Skin epidermis (tissue), 12 donors: Measurements from ENCODE around the gene BCAN.

Source experiments
- H3K27ac ChIP-seq, 21 experiments: fragments of 200-600 bp; sonication (generic) in 11 of 21; one replicate each; pipeline ENCODE4 v1.5.0; 2020; ENCODE audit warnings: mild to moderate bottlenecking in 3 of 21, inconsistent platforms in 2 of 21, moderate library complexity in 2 of 21
- H3K4me3 ChIP-seq, 7 experiments: fragments of 200-600 bp; sonication (generic) in 2 of 7; one replicate each; pipeline ENCODE4 v1.5.0; 2020; ENCODE audit warnings: inconsistent platforms in 2 of 7, mild to moderate bottlenecking in 2 of 7, moderate library complexity in 1 of 7

The BCAN gene

DNA sequence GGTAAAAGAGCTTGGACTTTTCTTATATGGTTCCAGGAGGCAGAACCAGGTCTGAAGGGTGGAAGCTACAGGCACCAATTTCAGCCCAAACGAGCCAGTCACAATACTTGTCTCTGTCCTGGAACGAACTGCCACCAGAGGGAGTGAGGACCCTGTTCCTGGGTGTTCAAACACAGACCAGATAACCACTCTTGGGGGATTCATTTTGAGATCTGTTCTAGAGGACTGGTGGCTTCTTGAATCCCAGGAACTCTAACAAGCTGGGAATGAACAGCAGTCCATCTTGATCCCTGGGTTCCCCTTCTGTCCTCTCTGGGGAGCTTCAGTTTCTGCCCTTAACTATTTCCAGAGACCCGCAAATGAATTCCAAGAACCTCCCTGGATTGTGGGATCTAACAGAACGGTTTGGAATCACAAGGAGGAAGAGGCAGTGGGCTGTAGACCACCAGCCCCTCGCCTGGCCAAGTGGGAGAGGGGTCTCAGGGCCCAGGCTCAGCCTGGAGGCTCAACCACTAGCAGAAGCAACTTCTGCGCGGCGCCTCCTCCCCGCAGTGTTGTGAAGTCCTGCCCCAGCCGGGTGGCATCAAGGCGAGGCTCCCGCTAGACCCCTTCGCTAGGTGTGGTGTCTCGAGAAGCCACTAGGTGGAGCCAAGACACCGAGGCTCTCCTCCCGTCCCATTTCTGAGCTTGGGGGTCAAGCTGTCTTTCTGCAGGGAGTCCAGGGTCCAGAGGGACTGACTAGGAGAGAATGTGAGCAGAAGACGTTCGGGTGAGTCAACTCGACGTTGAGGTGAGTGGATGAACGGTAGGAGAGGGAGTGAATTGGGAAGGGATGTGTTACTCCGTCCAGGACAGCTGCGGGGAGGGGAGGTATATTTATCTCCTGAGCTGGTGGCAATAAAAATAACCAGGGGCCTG is 47.4 kb downstream of the BCAN start:
- H3K27ac ChIP-seq, result peak overlapping the region in 6 of 21 experiments; percentile 25 to 86 (median 40)
- peak overlapping the region in 3 of 7 experiments; percentile 2 to 13 (median 11) for H3K4me3 ChIP-seq

DNA sequence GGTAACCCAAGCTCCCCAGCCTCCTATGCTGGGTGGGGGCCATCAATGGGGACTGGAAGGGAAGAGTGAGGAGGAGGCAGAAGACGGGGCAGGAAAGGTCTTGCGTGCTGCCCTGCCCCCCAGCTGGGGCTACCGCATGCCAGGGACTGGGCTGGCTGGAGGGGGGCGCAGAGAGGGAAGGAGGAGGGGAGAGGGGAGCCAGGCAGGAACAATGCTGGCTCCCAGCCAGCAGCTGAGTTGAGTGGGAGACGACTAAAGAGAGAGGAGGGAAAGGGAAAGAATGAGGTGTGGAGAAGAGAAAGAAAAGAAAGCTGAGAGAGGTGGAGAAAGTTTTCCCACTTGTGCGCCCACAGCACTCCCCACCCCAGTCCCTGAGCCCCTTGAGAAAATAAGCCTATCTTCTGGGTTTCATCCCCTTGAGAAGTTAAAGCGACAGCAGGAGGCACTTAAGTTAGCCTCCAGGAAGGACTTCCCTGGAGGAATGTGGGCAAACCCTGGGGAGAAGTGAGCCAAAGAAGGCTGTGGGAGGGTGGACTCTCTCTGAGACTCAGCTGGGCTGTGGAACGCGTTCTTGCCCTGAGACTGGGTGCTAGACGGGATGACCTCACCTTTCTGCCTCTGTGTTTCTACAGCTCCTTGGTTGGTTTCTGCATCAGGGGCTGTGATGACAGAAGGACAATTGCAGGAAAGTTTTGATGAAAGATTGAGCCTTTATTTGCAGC is 48.2 kb downstream of the BCAN start:
- Histone ChIP-seq H3K4me3 (peak overlapping the region in 2 of 7 experiments; percentile 2 to 13), H3K27ac (peak overlapping the region in 10 of 21 experiments; percentile 21 to 86 (median 72))

DNA sequence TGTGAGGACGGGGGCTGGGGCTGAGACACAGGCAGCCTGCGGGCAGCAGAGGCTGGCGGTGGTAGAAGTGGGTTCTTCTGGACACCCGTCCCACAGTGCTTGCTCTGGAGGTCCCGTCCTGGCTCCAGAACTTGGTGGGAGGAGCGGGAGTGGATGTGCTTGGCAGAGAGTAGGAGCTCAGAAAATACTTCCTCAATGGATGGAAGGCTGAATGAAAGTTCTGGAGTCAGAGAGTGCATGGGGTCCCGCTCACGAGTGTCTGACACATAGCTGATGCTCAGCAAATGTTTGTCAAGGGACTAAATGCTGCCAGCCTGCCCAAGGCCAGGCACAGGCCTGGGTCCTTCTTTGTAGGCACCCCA is 48.7 kb downstream of the BCAN start:
- Histone ChIP-seq H3K27ac (peak overlapping the region in 9 of 21 experiments; percentile 15 to 86 (median 73)), H3K4me3 (no peak overlapping the region)

DNA sequence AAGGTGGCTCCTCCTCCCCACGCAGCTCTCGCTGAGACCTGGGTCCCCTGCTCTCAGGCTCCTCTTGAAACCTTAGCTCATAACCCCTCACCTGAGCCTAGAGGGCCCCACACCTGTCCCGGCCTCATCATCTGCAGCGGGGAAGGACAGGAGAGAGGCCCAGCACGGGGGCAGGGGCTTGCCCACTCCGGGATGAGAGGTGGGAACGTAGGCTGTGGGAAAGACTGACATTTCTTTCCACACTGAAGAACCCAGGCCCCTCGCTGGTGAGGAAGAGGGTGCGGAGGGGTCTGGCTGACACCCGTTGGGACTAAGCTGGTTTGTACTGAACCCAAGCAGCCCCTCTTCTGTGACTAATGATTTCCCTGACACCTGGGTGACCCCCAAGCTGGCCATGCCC is 49.3 kb downstream of the BCAN start:
- H3K4me3 ChIP-seq, result no peak overlapping the region
- H3K27ac ChIP-seq, result peak overlapping the region in 16 of 21 experiments; percentile 5 to 86 (median 66)

DNA sequence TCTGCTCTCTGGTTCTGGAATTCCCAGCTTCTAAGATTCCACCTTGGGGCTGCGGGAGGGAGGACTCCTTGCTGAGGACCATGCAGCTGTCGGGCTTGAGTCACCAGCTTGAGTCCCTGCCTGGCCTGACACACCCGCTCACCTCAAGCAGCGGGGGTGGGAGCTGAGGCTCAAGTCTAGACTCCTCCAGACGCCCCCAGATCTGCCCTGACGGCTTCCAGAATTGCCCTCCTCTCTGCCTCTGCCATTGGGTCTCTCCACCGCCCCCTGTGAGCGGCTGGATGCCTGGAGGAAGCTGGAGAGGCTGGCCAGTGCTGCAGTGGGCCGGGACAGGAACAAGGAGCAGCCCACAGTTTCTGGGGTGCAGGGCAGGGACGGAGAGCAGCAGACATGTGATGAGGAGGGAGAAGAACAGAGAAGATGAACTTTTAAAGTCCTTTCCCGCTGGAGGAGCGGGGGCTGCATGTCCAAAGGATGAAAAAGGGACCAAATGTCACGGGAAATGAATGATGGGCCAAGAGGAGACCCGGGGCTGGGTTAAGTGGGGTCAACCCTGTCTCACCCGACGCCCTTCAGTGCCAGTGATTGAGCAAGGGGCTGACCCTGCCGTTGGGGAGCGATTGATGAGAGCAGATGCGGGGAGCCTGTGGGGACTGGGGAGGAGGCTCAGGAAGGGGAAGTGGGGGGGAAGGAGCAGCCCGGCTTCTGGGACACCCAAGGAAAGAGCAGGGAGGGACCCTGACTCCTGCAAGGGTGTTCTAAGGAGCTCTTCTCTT is 49.9 kb downstream of the BCAN start:
- peak overlapping the region in 2 of 7 experiments; percentile 6 to 12 for H3K4me3 ChIP-seq
- peak overlapping the region in 20 of 21 experiments; percentile 4 to 86 (median 68) for H3K27ac ChIP-seq

DNA sequence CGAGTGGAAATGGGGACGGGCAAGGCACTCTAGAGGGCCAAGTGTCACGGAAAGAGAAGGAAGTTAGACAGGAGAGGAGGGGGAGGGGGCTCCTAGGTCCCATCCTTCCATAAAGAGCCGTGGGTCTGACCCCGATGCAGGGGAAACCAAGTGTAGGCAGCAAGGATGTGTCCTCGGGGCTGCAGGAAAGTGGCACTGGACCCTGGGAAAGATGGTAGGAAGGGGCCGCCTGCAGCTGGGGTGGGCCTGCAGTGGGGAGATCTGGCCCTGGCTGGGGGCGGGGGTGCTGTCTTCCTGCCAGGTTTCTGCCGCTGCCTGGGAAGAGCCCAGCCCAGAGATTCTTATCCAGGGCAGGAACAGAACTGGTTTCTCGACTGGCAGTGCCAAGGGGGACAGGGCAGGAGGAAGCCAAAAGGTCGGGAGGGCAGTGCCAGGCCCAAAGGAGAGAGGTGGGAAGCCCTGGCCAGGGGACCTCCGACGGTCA is 50.6 kb downstream of the BCAN start:
- peak overlapping the region in 20 of 21 experiments; percentile 4 to 86 (median 68) for H3K27ac ChIP-seq
- H3K4me3 ChIP-seq, result peak overlapping the region in 2 of 7 experiments; percentile 6 to 12

DNA sequence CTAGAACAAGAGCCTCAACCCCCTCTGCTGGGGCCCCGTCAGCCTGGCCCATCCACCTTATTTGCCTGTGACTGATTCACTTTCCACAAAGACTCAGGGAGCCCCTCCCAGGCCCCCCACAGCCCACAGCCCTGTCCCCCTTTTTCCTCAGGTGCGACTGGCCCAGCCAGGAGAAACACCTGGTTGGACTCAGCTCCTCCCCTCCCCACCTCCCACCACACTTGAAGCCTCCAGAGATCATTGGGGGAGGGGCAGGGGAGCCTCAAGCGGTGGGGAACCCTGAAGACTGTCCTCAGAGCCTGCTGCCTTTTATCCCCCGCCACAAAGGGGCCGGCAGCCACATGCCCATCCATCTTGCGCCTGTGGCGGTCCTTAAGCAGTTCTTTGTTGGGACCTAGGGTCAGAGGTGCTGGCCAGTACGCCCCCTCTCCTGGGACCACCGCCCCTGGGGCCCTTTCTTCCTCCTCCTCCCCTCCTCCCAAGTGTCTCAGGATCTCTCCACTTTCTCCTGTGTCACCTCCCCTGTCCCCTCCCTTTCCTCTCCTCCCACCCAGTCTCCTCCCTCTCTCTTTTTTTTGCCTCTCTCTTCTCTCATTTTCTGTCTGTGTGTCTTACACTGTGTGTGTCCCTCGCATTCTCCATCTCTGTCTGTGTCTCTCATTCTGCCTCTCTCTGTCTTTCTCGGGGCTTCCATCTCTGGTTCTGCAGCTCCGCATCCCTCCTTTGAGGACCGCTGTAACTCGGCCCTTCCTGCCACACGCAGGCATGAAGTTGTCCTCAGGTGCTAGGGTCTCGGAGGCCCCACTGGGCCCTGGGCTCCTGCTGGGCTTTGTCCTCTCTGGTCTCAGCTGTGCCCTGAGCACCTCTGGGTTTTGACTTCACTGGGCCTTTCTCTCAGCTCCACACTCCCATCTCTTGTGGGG is 51.3 kb downstream of the BCAN start:
- Histone ChIP-seq H3K4me3 (no peak overlapping the region), H3K27ac (peak overlapping the region in 20 of 21 experiments; percentile 27 to 86 (median 68))

DNA sequence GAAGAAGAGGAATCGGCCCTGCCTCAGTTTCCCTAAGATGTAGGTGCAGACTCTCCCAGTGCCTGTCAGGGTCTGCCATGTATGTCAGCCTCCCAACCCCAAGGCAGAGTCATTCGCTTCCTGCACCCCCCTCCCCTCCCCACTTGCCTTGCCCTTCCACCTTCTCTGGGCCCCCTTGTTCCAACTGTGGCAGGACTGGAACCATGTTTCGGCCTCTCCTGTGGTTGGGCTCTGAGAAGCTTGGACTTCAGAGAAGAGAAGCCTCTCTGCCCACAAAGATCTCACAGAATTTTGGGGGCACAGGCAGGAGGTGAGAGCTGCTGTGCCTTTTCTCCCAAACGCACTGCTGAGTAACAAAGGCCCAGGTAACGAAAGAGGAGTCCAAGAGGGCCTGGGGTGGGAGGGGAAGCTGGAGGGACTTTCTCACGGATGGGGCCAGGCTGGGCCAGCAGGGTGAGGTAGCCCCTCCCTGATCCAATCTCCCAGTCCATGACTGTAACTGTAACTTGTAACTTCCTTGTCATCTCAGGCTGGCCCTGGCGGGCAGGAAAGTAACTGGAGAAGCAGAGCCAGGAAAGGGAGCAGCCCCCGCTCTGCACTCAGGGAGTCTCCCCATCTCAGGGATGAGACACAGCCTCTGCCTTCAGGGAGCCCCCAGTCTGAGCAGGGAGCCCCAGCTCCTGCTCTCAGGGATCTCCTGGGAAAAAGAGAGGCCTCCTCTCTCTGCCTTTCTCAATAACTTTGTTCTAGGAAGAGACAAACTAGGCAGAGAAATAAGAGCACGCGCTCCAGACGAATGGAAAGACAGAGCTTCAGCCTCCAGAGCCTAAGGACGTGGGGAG is 52.2 kb downstream of the BCAN start:
- Histone ChIP-seq H3K27ac (peak overlapping the region in 16 of 21 experiments; percentile 16 to 84 (median 56)), H3K4me3 (no peak overlapping the region)

DNA sequence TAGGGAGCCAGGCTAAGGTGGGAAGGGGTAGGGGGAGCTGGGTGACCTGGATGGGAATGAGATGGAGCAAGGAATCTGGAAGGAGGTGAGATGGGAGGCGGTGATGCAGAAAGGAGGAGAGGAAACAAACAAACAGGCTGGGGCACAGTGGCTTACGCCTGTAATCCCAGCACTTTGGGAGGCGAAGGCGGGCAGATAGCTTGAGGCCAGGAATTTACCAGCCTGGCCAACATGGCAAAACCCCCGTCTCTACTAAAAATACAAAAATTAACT is 52.7 kb downstream of the BCAN start:
- peak overlapping the region in 13 of 21 experiments; percentile 16 to 84 (median 61) for H3K27ac ChIP-seq
- no peak overlapping the region for H3K4me3 ChIP-seq

DNA sequence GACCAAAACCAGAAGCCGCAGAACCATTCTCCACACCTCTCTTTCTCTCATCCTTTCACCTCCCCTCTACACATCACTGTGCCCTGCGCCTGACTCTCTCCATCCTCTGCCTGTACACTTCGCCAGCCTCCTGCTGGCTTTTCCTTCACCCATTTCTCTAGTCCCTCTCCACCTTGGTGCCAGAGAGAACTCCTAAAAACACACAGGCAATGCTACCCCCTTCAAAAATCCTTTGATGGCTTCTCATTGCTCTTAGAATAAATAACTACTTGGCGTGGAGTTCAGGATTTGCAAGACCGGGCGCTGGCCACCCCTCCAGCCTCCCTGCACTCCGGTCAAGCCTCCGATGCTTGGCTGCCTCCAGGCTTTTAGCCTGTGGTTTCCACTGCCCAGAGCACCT is 54.8 kb downstream of the BCAN start:
- Histone ChIP-seq H3K27ac (no peak overlapping the region), H3K4me3 (no peak overlapping the region)

DNA sequence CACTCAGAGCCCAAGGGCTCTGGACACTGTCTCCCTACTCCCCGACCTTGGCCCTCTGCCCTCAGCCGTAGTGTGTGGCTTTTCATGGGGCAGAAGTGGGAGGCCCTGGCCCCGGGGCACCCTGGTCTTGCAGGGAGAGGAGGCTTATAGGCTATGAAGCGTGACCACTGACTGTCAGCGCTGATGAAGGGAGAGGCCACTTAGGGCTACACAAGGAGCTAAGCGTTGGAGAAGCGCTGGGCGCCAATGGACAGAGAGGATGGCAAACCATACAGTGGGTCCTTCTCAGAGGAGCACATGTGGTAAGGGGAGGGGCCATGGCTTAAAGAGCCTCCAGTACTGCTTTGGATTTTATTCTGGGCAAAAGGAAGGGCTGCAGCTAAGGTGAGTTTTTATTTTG is 55.6 kb downstream of the BCAN start:
- Histone ChIP-seq H3K4me3 (no peak overlapping the region), H3K27ac (no peak overlapping the region)

DNA sequence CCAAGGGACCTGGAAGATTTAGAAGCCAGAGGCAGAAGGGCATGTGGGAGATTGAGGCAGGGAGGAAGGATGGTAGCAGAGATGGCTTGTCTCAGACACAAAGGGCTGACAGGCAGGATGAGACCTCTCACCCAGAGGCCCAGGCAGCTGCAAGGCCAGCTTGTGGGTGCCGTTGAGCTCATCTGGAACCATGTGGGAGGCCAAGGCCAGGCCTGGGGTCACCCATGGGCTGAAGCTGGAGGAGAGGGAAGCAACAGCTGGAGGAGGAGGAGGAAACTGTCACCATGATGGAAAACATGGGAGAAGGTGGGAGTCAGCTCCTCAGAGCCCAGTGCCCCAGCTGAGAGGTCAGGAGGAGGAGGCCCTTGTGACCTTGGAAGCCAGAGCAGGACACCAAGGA is 57.1 kb downstream of the BCAN start:
- no peak overlapping the region for H3K27ac ChIP-seq
- H3K4me3 ChIP-seq, result no peak overlapping the region

DNA sequence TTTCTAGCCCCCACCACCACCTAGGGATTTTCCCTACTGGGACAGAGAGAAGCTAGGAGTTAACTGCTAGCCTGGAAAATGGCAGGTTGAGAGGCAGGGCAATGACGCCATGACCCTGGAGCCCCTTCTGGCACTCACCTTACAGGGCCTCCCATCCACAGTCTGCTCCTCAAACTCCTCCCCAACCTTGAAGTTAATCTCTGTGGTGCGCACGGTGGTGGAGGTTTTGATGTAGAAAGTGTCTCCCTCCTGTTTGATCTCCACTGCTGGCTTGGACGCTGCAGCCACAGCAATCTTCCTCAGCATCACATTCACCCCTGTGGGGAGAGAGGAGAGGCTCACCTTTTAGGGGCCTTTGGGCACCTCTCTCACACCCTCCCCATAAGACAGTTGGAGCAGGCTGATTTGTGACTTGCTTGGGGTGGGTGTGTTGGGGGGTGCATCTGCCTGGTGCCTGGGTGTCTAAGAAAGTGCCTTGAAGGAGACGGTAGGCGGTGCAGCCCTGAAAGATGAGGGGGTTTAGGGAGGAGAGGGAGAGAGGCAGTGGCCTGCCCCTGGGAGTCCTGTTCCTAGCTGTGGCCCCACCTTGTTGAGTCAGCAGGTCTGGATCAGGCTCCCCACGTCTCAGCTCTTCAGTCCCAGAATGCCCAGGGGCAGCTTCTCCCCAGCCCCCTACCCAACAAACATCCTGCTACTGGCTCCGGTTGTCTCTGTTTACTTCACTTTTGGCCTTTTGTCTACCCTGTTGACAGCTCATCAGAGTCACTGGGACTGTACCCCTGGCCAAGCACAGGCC is 59.0 kb downstream of the BCAN start:
- H3K27ac ChIP-seq, result peak overlapping the region in 3 of 21 experiments; percentile 7 to 57 (median 18)
- H3K4me3 ChIP-seq, result no peak overlapping the region

DNA sequence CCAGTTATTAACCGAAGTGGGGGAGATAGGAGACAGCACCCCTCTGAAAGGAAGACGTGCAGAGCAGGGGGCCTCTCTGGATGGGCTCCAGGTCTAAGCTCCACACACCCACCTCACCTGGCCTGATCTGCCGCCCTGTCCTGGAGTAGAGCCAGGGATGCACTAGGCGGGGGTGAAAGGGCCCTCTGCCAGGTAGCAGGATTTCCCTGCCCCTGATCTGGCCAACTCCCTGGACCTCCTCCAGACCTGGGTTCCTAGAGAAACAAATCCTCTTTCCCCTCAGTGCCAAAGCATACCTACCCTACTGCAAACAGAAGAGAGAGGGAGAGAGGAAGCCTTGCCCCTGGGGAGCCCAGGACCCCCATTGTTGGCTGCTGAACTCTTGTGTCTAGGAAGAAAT is 61.4 kb downstream of the BCAN start:
- Histone ChIP-seq H3K4me3 (peak overlapping the region; percentile 29 to 50 (median 40)), H3K27ac (peak overlapping the region in 13 of 21 experiments; percentile 60 to 91 (median 83))

DNA sequence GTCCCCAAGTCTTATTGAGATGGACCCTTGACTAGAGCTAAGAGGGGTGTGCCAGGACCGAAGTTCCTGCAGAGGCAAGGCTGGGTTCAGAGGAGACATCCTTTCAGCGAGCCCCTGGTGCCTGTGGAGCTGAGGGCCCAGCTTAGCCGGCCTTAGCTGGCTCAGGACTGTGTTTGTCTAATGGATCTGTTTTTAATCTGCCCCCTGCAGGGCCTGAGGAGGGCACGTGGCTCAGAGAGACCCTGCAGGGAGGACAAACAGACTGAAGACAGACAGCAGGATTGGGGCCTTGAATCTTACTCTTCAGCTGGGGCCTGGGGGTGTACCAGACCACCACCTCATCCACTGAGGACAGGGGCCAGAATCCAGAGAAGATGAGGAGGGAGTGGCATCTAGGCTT is 61.8 kb downstream of the BCAN start:
- Histone ChIP-seq H3K4me3 (peak overlapping the region; percentile 29 to 50 (median 40)), H3K27ac (peak overlapping the region in 17 of 21 experiments; percentile 37 to 91 (median 80))

DNA sequence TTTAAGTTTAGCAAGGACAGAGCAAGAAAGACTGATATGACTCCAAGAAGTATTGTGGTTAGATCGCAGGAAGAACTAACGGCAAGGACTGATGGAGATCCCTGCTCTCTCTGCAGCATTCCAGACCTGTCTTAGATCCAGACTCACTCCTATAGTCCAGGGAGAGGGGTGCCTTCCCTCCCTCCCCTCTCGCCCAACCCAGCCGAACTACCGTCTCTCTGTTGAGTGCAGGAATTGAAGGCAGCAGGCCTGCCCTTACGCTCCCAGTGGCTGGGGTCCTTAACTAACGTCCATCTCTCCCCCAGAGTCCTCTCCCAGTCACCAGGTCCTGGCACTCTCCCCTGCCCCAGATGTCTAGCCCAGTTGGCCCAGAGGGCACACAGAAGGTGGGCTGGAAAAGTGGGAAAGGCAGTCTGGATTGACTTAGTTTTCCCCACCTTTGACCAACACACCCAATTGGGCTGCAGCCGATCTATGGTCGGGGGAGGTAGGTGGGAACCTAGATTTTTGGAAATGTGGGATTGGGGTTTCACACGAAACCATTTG is 62.3 kb downstream of the BCAN start:
- H3K4me3 ChIP-seq, result peak overlapping the region; percentile 29 to 50 (median 40)
- H3K27ac ChIP-seq, result peak overlapping the region in 18 of 21 experiments; percentile 45 to 91 (median 80)

DNA sequence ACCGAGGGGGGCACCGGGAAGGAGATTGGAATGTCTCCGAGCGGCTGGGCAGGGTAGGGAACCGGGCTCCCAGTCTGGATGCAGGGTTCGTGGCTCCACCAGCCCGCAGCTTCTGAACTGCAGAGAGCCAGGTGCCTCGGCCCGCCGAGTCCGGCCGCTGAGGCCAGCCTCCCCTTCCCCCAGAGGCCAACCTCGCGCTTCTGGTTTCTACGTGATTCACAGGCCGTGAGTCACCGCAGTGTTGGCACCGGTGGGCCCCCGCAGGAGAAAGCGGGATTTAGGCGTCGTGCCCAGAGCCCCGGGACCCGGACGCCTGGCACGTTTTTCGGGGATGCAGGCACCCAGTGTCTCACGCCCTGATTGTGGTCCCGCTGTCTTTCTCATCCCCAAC is 63.0 kb downstream of the BCAN start:
- H3K4me3 ChIP-seq, result peak overlapping the region; percentile 29 to 50 (median 40)
- H3K27ac ChIP-seq, result peak overlapping the region in 20 of 21 experiments; percentile 45 to 91 (median 80)
